ENCODE measurements around the gene ELMO3.

The ELMO3 gene

DNA sequence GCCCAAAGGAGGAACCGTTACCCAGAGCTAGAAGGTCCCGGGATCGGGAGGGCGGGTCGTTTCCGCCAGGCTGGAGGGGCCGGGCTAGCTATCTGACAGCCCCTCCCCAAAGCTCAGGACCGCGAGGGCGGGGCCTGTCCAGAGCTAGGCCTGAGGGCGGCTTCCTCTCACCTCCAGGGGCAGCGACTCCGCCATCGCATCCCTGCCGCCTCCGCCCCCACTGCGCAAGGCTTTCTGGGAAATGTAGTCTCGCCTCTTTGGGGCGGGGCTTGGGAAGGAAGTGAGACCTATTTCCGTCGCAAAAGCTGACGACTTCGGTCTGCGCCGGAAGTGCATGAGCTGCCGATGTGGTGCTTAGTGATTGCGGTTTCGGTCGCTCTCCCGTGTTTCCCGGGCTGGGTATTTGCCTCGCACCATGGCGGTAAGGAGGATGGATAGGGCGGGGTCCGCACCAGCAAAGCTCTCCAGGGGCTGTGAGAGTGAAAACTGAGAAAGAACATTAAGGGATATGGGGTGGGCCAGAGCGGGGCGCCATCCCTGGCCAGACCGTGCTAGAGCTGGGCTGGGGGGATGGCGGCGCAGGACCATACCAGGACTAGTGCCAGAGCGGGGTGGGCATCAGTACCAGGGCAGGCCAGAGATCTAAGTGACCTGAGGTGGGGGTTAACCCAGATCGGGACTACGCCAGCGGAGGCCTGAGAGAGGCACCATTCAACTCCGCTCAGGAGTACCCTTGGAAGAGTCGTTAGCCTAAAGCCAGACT is 28.1 kb downstream of the ELMO3 start, which contains the start of gene TMEM208:
Gene TMEM208 (plus strand): TSS at position 327 of the 763 bp plus-strand sequence. CDS start 89 bp downstream, at position 416.
- Histone ChIP-seq H2AFZ (ENCODE audit: low read depth) (peak within 1 kb of the TSS; percentile 81), H4K20me1 (ENCODE audit: insufficient read depth) (no peaks in the 10 kb centered on the region), H3K79me2 (ENCODE audit: insufficient read depth, low read depth) (peaks cover 16% of the 10 kb centered on the region), H3K9ac (peak within 1 kb of the TSS; percentile 50; the same call in 1 of the 2 replicates), H3K4me2 (peak within 1 kb of the TSS; percentile 94), H3K27ac (peak within 1 kb of the TSS; percentile 31; the same call in 1 of the 2 replicates), H3K27me3 (ENCODE audit: insufficient read depth, low read depth) (no peaks in the 10 kb centered on the region), H3K36me3 (ENCODE audit: insufficient read depth) (no peaks in the 10 kb centered on the region), H3K4me1 (ENCODE audit: low read depth, poor library complexity, severe bottlenecking) (peaks cover 10% of the 10 kb centered on the region), H3K4me3 (IDR thresholded peaks at IDR 0.05; ENCODE audit: insufficient read depth, low read depth, low read length) (no peak within 1 kb of the TSS)
- TF ChIP-seq, protein P1, sequence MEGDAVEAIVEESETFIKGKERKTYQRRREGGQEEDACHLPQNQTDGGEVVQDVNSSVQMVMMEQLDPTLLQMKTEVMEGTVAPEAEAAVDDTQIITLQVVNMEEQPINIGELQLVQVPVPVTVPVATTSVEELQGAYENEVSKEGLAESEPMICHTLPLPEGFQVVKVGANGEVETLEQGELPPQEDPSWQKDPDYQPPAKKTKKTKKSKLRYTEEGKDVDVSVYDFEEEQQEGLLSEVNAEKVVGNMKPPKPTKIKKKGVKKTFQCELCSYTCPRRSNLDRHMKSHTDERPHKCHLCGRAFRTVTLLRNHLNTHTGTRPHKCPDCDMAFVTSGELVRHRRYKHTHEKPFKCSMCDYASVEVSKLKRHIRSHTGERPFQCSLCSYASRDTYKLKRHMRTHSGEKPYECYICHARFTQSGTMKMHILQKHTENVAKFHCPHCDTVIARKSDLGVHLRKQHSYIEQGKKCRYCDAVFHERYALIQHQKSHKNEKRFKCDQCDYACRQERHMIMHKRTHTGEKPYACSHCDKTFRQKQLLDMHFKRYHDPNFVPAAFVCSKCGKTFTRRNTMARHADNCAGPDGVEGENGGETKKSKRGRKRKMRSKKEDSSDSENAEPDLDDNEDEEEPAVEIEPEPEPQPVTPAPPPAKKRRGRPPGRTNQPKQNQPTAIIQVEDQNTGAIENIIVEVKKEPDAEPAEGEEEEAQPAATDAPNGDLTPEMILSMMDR (conservative IDR thresholded peaks at IDR 0.05; ENCODE audit: low read depth, low read length): no peak

DNA sequence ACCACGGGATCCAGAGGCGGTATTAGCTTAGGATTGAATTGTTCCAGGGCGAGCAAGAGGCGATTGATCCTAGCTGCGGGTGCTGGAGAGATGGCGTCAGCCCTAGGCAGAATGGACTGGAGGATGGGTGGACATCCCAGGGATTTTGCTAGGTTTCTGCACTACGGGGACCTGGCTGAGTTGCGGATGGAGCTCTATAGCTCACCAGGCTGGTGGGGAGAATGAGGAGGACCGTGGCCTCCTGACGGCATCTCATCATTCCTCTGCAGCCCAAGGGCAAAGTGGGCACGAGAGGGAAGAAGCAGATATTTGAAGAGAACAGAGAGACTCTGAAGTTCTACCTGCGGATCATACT is 28.6 kb downstream of the ELMO3 start:
- Histone ChIP-seq H3K4me2 (peak overlapping the region; percentile 94), H2AFZ (ENCODE audit: low read depth) (peak overlapping the region; percentile 52; the same call in 1 of the 2 replicates), H3K9ac (peak overlapping the region; percentile 50; the same call in 1 of the 2 replicates), H3K27me3 (ENCODE audit: insufficient read depth, low read depth) (no peaks in the 10 kb centered on the region), H3K36me3 (ENCODE audit: insufficient read depth) (no peaks in the 10 kb centered on the region), H3K27ac (peak overlapping the region; percentile 31; the same call in 1 of the 2 replicates), H3K4me3 (IDR thresholded peaks at IDR 0.05; ENCODE audit: insufficient read depth, low read depth, low read length) (no peak overlapping the region), H3K4me1 (ENCODE audit: low read depth, poor library complexity, severe bottlenecking) (peaks cover 10% of the 10 kb centered on the region), H3K79me2 (ENCODE audit: insufficient read depth, low read depth) (peaks cover 16% of the 10 kb centered on the region), H4K20me1 (ENCODE audit: insufficient read depth) (no peaks in the 10 kb centered on the region)
- TF ChIP-seq, protein P1 (conservative IDR thresholded peaks at IDR 0.05; ENCODE audit: low read depth, low read length): no peak

DNA sequence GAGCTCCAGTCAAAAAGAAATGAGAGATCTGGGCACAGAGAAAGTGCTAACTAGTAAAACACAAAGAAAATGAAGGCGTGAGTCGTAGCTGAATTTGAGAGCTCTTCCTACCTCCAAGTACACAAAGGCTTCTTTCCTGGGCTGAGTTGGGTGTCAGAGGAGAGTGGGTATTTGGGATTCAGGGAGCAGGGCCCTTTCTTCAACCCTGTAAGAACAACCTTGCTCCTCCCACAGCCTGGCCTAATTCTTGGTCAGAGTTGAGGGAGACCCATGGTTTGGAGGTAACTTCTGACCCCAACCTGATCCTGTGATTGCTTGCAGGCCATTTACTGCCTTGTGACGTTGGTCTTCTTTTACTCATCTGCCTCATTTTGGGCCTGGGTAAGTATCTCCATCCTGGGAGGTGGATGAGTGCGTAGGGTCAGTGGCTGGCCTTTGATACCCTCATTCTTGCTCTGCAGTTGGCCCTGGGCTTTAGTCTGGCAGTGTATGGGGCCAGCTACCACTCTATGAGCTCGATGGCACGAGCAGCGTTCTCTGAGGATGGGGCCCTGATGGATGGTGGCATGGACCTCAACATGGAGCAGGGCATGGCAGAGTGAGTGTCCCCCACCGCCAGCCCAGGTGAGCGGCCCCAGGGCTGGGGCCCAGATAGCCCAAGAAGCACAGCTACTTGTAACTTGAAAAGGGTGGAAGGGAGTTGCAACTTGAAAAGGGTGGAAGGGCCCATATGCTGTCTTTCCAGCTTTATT is 29.3 kb downstream of the ELMO3 start:
- Histone ChIP-seq H3K27me3 (ENCODE audit: insufficient read depth, low read depth) (no peaks in the 10 kb centered on the region), H3K4me2 (peak overlapping the region; percentile 94), H3K4me1 (ENCODE audit: low read depth, poor library complexity, severe bottlenecking) (peaks cover 10% of the 10 kb centered on the region), H2AFZ (ENCODE audit: low read depth) (no peak overlapping the region), H3K9ac (peak overlapping the region; percentile 50; the same call in 1 of the 2 replicates), H3K36me3 (ENCODE audit: insufficient read depth) (no peaks in the 10 kb centered on the region), H3K79me2 (ENCODE audit: insufficient read depth, low read depth) (peaks cover 16% of the 10 kb centered on the region), H3K4me3 (IDR thresholded peaks at IDR 0.05; ENCODE audit: insufficient read depth, low read depth, low read length) (no peak overlapping the region), H4K20me1 (ENCODE audit: insufficient read depth) (no peaks in the 10 kb centered on the region), H3K27ac (no peak overlapping the region)
- TF ChIP-seq, protein P1 (conservative IDR thresholded peaks at IDR 0.05; ENCODE audit: low read depth, low read length): no peak

DNA sequence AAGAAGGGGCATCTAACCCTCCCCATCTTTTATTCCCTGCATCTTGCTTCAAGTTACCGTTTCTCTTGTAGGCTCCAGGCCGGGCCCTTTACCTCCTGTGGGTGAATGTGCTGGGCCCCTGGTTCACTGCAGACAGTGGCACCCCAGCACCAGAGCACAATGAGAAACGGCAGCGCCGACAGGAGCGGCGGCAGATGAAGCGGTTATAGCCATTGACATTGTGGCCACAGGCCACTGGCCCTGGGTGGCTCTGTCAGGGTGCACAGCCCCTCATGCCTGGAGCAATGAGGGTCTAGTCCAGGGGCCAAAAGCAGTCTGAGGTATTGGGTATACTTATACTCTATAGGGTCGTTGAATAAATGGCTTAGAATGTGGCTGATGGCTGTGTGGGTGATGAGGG is 30.0 kb downstream of the ELMO3 start:
- Histone ChIP-seq H4K20me1 (ENCODE audit: insufficient read depth) (no peaks in the 10 kb centered on the region), H3K4me1 (ENCODE audit: low read depth, poor library complexity, severe bottlenecking) (peaks cover 10% of the 10 kb centered on the region), H3K27ac (no peak overlapping the region), H2AFZ (ENCODE audit: low read depth) (no peak overlapping the region), H3K4me2 (no peak overlapping the region), H3K79me2 (ENCODE audit: insufficient read depth, low read depth) (peaks cover 16% of the 10 kb centered on the region), H3K27me3 (ENCODE audit: insufficient read depth, low read depth) (no peaks in the 10 kb centered on the region), H3K9ac (no peak overlapping the region), H3K36me3 (ENCODE audit: insufficient read depth) (no peaks in the 10 kb centered on the region), H3K4me3 (IDR thresholded peaks at IDR 0.05; ENCODE audit: insufficient read depth, low read depth, low read length) (no peak overlapping the region)
- TF ChIP-seq, protein P1 (conservative IDR thresholded peaks at IDR 0.05; ENCODE audit: low read depth, low read length): no peak
